NB4 (cell line): ENCODE data around the gene ZBP1.

ENCODE experiments used
- POLR2A ChIP-seq: IDR thresholded peaks from 2 replicates; pipeline ENCODE4 v1.6.1; 2011; ENCODE audit warnings: mild to moderate bottlenecking; ENCODE audit not compliant: insufficient read length; ENCODE audit errors: extremely low read depth
- TF ChIP-seq, protein P1 (sequence below): IDR thresholded peaks from one replicate; pipeline ENCODE4 v1.5.1; 2012; ENCODE audit warnings: low read depth, low read length
- TF ChIP-seq, protein P2 (sequence below): IDR thresholded peaks from 2 replicates; pipeline ENCODE4 v1.6.1; 2011; ENCODE audit warnings: low read depth, low read length

- TF ChIP-seq, protein P1, sequence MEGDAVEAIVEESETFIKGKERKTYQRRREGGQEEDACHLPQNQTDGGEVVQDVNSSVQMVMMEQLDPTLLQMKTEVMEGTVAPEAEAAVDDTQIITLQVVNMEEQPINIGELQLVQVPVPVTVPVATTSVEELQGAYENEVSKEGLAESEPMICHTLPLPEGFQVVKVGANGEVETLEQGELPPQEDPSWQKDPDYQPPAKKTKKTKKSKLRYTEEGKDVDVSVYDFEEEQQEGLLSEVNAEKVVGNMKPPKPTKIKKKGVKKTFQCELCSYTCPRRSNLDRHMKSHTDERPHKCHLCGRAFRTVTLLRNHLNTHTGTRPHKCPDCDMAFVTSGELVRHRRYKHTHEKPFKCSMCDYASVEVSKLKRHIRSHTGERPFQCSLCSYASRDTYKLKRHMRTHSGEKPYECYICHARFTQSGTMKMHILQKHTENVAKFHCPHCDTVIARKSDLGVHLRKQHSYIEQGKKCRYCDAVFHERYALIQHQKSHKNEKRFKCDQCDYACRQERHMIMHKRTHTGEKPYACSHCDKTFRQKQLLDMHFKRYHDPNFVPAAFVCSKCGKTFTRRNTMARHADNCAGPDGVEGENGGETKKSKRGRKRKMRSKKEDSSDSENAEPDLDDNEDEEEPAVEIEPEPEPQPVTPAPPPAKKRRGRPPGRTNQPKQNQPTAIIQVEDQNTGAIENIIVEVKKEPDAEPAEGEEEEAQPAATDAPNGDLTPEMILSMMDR = no peak
- no peak for TF ChIP-seq POLR2A
- TF ChIP-seq, protein P2, sequence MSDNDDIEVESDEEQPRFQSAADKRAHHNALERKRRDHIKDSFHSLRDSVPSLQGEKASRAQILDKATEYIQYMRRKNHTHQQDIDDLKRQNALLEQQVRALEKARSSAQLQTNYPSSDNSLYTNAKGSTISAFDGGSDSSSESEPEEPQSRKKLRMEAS = no peak
Measured at GRCh38 chr20:57559658-57560553, 60.3 kb downstream of the ZBP1 start.
